Peyer's patch (tissue), 4 donors: ENCODE results near the gene GNB5. TPM values are rescaled to one million over a fixed set of nuclear protein-coding genes. Genes with fewer than 3 reads are reported as not detected.

Experiments
- DNase-seq, 3 donors: peaks; one replicate each; pipeline ENCODE4 v3.0.0-alpha.2; 2017 to 2019
- H3K27ac ChIP-seq, 4 donors: fragments of 200-600 bp; sonication (generic); one replicate each; pipeline ENCODE4 v1.5.1; 2016 to 2019
- H3K27me3 ChIP-seq, 2 donors: fragments of 200-600 bp; sonication (generic); one replicate each; pipeline ENCODE4 v1.5.1; 2019
- H3K36me3 ChIP-seq, 3 donors: fragments of 200-600 bp; sonication (generic); one replicate each; pipeline ENCODE4 v1.5.1; 2016 to 2019
- H3K4me1 ChIP-seq, 4 donors: fragments of 200-600 bp; sonication (generic); one replicate each; pipeline ENCODE4 v1.5.1; 2016 to 2019
- H3K4me3 ChIP-seq, 4 donors: fragments of 200-600 bp; sonication (generic); 1 replicate in 3 of 4; 2 replicates in 1 of 4; pipeline ENCODE4 v1.5.1; 2016 to 2019; ENCODE audit warnings: mild to moderate bottlenecking in 1 of 4
- H3K9me3 ChIP-seq, 4 donors: fragments of 200-600 bp; sonication (generic); one replicate each; pipeline ENCODE4 v1.5.1; 2016 to 2019; ENCODE audit warnings: mild to moderate bottlenecking in 1 of 4
- CTCF ChIP-seq, 6 experiments: fragments of 450-650 bp in 4 of 6; fragments of 200-600 bp in 2 of 6; sonication (generic) in 1 of 6; IDR thresholded peaks; one replicate each; pipeline ENCODE4 v1.5.1; 2017 to 2019; ENCODE audit warnings: antibody characterized with exemption in 6 of 6, mild to moderate bottlenecking in 3 of 6, moderate library complexity in 1 of 6
- POLR2A ChIP-seq, 2 donors: fragments of 450-650 bp; IDR thresholded peaks; one replicate each; pipeline ENCODE4 v1.5.1; 2017; ENCODE audit warnings: antibody characterized with exemption in 2 of 2, mild to moderate bottlenecking in 2 of 2, moderate library complexity in 2 of 2
- total RNA-seq, 4 donors: library from RNA; depleted of rRNA; stranded (reverse); fragments of >200 nt; gene quantifications; one replicate each; pipeline ENCODE4 v1.1.0, GENCODE V29; 2016

GNB5 gene
- total RNA-seq, 4 donors from 2014 or later, result 6.1 to 120 (median 7.6) TPM

- Histone ChIP-seq H3K27me3 (no peaks in the 10 kb centered on the region), H3K27ac (no peak overlapping the region), H3K4me1 (no peaks in the 10 kb centered on the region), H3K9me3 (no peaks in the 10 kb centered on the region), H3K36me3 (no peaks in the 10 kb centered on the region), H3K4me3 (no peak overlapping the region)
- no peak for DNase-seq
- TF ChIP-seq POLR2A (IDR thresholded peaks at IDR 0.05) (no peak), CTCF (IDR thresholded peaks at IDR 0.05) (no peak)
Measured at GRCh38 chr15:52185151-52185561, 6.0 kb downstream of the GNB5 start.

GRCh38 chr15:52184721-52185120 is 6.5 kb downstream of the GNB5 start:
- no peak overlapping the region for H3K27ac ChIP-seq
- no peak for DNase-seq
- H3K36me3 ChIP-seq, result no peaks in the 10 kb centered on the region

GRCh38 chr15:52183562-52184173 is 7.5 kb downstream of the GNB5 start:
- Histone ChIP-seq H3K4me3 (no peak overlapping the region), H3K4me1 (no peaks in the 10 kb centered on the region), H3K27me3 (no peaks in the 10 kb centered on the region), H3K9me3 (no peaks in the 10 kb centered on the region), H3K36me3 (no peaks in the 10 kb centered on the region), H3K27ac (no peak overlapping the region)
- TF ChIP-seq CTCF (IDR thresholded peaks at IDR 0.05), result peak; percentile 12 to 43 (median 36)
- TF ChIP-seq POLR2A (IDR thresholded peaks at IDR 0.05), result no peak
- peak in 2 of 3 donors; percentile 32 to 56 for DNase-seq

More at GRCh38 chr15:52184721-52185120, 6.5 kb downstream of the GNB5 start:
- Histone ChIP-seq H3K27me3 (no peaks in the 10 kb centered on the region), H3K4me1 (no peaks in the 10 kb centered on the region), H3K4me3 (no peak overlapping the region), H3K9me3 (no peaks in the 10 kb centered on the region)
- TF ChIP-seq CTCF (IDR thresholded peaks at IDR 0.05) (no peak), POLR2A (IDR thresholded peaks at IDR 0.05) (no peak)

- Histone ChIP-seq H3K4me3 (no peak overlapping the region), H3K4me1 (no peaks in the 10 kb centered on the region), H3K27me3 (no peaks in the 10 kb centered on the region), H3K36me3 (no peaks in the 10 kb centered on the region), H3K9me3 (no peaks in the 10 kb centered on the region), H3K27ac (no peak overlapping the region)
- no peak for TF ChIP-seq CTCF (IDR thresholded peaks at IDR 0.05)
- TF ChIP-seq POLR2A (IDR thresholded peaks at IDR 0.05), result no peak
- no peak for DNase-seq
Measured at GRCh38 chr15:52181938-52182780, 9.0 kb downstream of the GNB5 start.

GRCh38 chr15:52180851-52181450 is 10.2 kb downstream of the GNB5 start:
- Histone ChIP-seq H3K27me3 (no peaks in the 10 kb centered on the region), H3K9me3 (no peaks in the 10 kb centered on the region), H3K27ac (peak overlapping the region; percentile 88 to 98 (median 96)), H3K4me3 (peak overlapping the region in 2 of 4 donors; percentile 64 to 91), H3K4me1 (no peaks in the 10 kb centered on the region), H3K36me3 (no peaks in the 10 kb centered on the region)
- DNase-seq, result no peak
- no peak for TF ChIP-seq POLR2A (IDR thresholded peaks at IDR 0.05)
- no peak for TF ChIP-seq CTCF (IDR thresholded peaks at IDR 0.05)
